HepG2 (cell line): ENCODE data around the gene MAP3K20. TPM values are rescaled to one million over a fixed set of nuclear protein-coding genes. Genes with fewer than 3 reads are reported as not detected.
A peak's percentile ranks its signal among the peaks of the same experiment; 100 is the strongest.

Source experiments
- ATF1 ChIP-seq: IDR thresholded peaks from 2 replicates; pipeline ENCODE4 v1.6.1; 2016; ENCODE audit warnings: mild to moderate bottlenecking, control low read depth
- FOXA3 ChIP-seq: IDR thresholded peaks from 2 replicates; pipeline ENCODE4 v1.6.1; 2016; ENCODE audit warnings: missing genetic modification reagents, missing compliant biosample characterization
- HINFP ChIP-seq: sonication (generic); formaldehyde crosslinking; IDR thresholded peaks from 2 replicates; pipeline ENCODE4 v1.4.0; 2020; ENCODE audit warnings: low read depth, mild to moderate bottlenecking, missing genetic modification reagents
- KDM2A ChIP-seq: sonication (generic); formaldehyde crosslinking; IDR thresholded peaks from 2 replicates; pipeline ENCODE4 v1.4.0; 2020; ENCODE audit warnings: low read depth, missing genetic modification reagents, borderline replicate concordance
- MTERF4 ChIP-seq: sonication (generic); formaldehyde crosslinking; IDR thresholded peaks from 2 replicates; pipeline ENCODE4 v1.8.0; 2023; ENCODE audit warnings: mild to moderate bottlenecking, missing genetic modification reagents
- NRL ChIP-seq: sonication (generic); formaldehyde crosslinking; IDR thresholded peaks from 2 replicates; pipeline ENCODE4 v1.5.0; 2020; ENCODE audit warnings: missing genetic modification reagents, mild to moderate bottlenecking, moderate library complexity, borderline replicate concordance
- PHF21A ChIP-seq: sonication (generic); formaldehyde crosslinking; IDR thresholded peaks from 2 replicates; pipeline ENCODE4 v1.5.0; 2020; ENCODE audit warnings: mild to moderate bottlenecking, missing genetic modification reagents
- RBAK ChIP-seq: sonication (generic); formaldehyde crosslinking; IDR thresholded peaks from 2 replicates; pipeline ENCODE4 v1.5.1; 2020; ENCODE audit warnings: mild to moderate bottlenecking, missing genetic modification reagents
- RFX3 ChIP-seq: IDR thresholded peaks from 2 replicates; pipeline ENCODE4 v1.6.1; 2016; ENCODE audit warnings: missing biosample characterization, missing genetic modification reagents
- SMAD3 ChIP-seq: sonication (generic); formaldehyde crosslinking; IDR thresholded peaks from 2 replicates; pipeline ENCODE4 v1.4.0; 2020; ENCODE audit warnings: missing genetic modification reagents
- TBX3 ChIP-seq: fragments of 450-650 bp; IDR thresholded peaks from 2 replicates; pipeline ENCODE4 v1.6.1; 2017; ENCODE audit warnings: antibody characterized with exemption, mild to moderate bottlenecking, inconsistent platforms, borderline replicate concordance
- TERF1 ChIP-seq: sonication (generic); formaldehyde crosslinking; IDR thresholded peaks from 2 replicates; pipeline ENCODE4 v1.8.0; 2022; ENCODE audit warnings: mild to moderate bottlenecking, missing genetic modification reagents, moderate library complexity
- THRA ChIP-seq: sonication (generic); formaldehyde crosslinking; IDR thresholded peaks from 2 replicates; pipeline ENCODE4 v1.4.0; 2020; ENCODE audit warnings: missing genetic modification reagents, borderline replicate concordance
- ZKSCAN8 ChIP-seq: IDR thresholded peaks from 2 replicates; pipeline ENCODE4 v1.6.1; 2016; ENCODE audit warnings: borderline replicate concordance, missing genetic modification reagents, missing compliant biosample characterization
- ZNF362 ChIP-seq: sonication (generic); formaldehyde crosslinking; IDR thresholded peaks from 2 replicates; pipeline ENCODE4 v1.4.0; 2020; ENCODE audit warnings: missing genetic modification reagents, mild to moderate bottlenecking, borderline replicate concordance
- ZNF446 ChIP-seq: sonication (generic); formaldehyde crosslinking; IDR thresholded peaks from 2 replicates; pipeline ENCODE4 v1.5.0; 2020; ENCODE audit warnings: mild to moderate bottlenecking, missing genetic modification reagents
- ZNF564 ChIP-seq: sonication (generic); formaldehyde crosslinking; IDR thresholded peaks from 2 replicates; pipeline ENCODE4 v1.8.1; 2023; ENCODE audit warnings: mild to moderate bottlenecking, missing genetic modification reagents
- ZNF670 ChIP-seq: sonication (generic); formaldehyde crosslinking; IDR thresholded peaks from 2 replicates; pipeline ENCODE4 v1.8.0; 2022; ENCODE audit warnings: mild to moderate bottlenecking, missing genetic modification reagents, borderline replicate concordance
- ZNF672 ChIP-seq: sonication (generic); formaldehyde crosslinking; IDR thresholded peaks from 2 replicates; pipeline ENCODE4 v1.8.1; 2022; ENCODE audit warnings: missing genetic modification reagents
- ZSCAN20 ChIP-seq: sonication (generic); formaldehyde crosslinking; IDR thresholded peaks from 2 replicates; pipeline ENCODE4 v1.4.0; 2020; ENCODE audit warnings: missing genetic modification reagents, mild to moderate bottlenecking, borderline replicate concordance
- polyA plus RNA-seq, 8 experiments: library from polyadenylated mRNA; depleted of rRNA in 3 of 8; stranded (reverse) in 7 of 8; unstranded in 1 of 8; fragments of >200 nt; fragmentation: Illumina TruSeq in 4 of 8; extraction: Trizol in 4 of 8; gene quantifications; 2 replicates each; pipeline versions ENCODE4 v1.2.1 to v1.2.3, GENCODE V29; 2011 to 2016; ENCODE audit warnings: low read depth in 4 of 8, missing spikeins in 1 of 8, mixed read lengths in 1 of 8; ENCODE audit not compliant: insufficient read depth in 1 of 8
- total RNA-seq, 5 experiments: library from RNA; depleted of rRNA; stranded (reverse); fragments of >200 nt; fragmentation: Illumina TruSeq; extraction: Trizol; gene quantifications; 2 replicates each; pipeline ENCODE4 v1.2.3, GENCODE V29; 2016; ENCODE audit warnings: low read depth in 1 of 5

The MAP3K20 gene
- total and polyA plus RNA-seq, 2 of the 13 experiments (the other 11 are each of a cell fraction or from before 2014, with no cell fraction given): 5.2 to 13.5 TPM

GRCh38 chr2:173075056-173075780 is 428 bp upstream of the MAP3K20 start (continued):
- TF ChIP-seq ZKSCAN8 (CRISPR knock-in tag) (no peak), RBAK (CRISPR knock-in tag) (no peak), SMAD3 (CRISPR knock-in tag) (0 out of 2 replicates have a peak, but pooled peaks have one; percentile 11), TERF1 (CRISPR knock-in tag) (peak; percentile 54; the same call in 1 of the 2 replicates), PHF21A (CRISPR knock-in tag) (peak; percentile 24; the same call in 1 of the 2 replicates), ZNF446 (CRISPR knock-in tag) (no peak), HINFP (CRISPR knock-in tag) (no peak), TBX3 (no peak), ZNF672 (no peak), NRL (CRISPR knock-in tag) (no peak), ATF1 (CRISPR knock-in tag) (no peak), ZNF564 (CRISPR knock-in tag) (no peak), ZSCAN20 (CRISPR knock-in tag) (no peak), FOXA3 (CRISPR knock-in tag) (no peak), MTERF4 (peak; percentile 76; the same call in 1 of the 2 replicates), ZNF670 (CRISPR knock-in tag) (no peak), RFX3 (CRISPR knock-in tag) (no peak), KDM2A (no peak), ZNF362 (CRISPR knock-in tag) (no peak), THRA (no peak)
